Measurements from ENCODE around the gene MRGPRX3.

- TF ChIP-seq CTCF (IDR thresholded peaks at IDR 0.05) (no peak), POLR2A (IDR thresholded peaks at IDR 0.05) (no peak)
Measured at GRCh38 chr11:18093959-18094358, 38.4 kb upstream of the MRGPRX3 start.

All from prostate gland (tissue), 2 donors.